Keratinocyte (primary cell): ENCODE data around the gene GFAP.

ENCODE experiments used
- CTCF ChIP-seq, 3 experiments: IDR thresholded peaks in 1 of 3; conservative IDR thresholded peaks in 1 of 3; optimal IDR thresholded peaks in 1 of 3; 2 replicates in 2 of 3; 3 replicates in 1 of 3; pipeline versions ENCODE3 to v1.5.1; 2011; ENCODE audit warnings: low read length in 3 of 3, mild to moderate bottlenecking in 3 of 3, moderate library complexity in 2 of 3, control low read depth in 1 of 3, inconsistent platforms in 1 of 3; ENCODE audit not compliant: insufficient read depth in 2 of 3; ENCODE audit errors: extremely low read depth in 1 of 3
- EZH2 ChIP-seq: IDR thresholded peaks from one replicate; pipeline ENCODE4 v1.6.1; 2012; ENCODE audit warnings: inconsistent platforms, mild to moderate bottlenecking, low read length, moderate library complexity

GRCh38 chr17:44910231-44911106 is 4.8 kb downstream of the GFAP start:
- TF ChIP-seq EZH2 (no peak), CTCF (optimal IDR thresholded peaks at IDR 0.05 in 1 of 3, IDR thresholded peaks at IDR 0.05 in 1 of 3, conservative IDR thresholded peaks at IDR 0.05 in 1 of 3; ENCODE audit: extremely low read depth in 1 of 3, insufficient read depth in 2 of 3, low read length in 3 of 3) (no peak)
